Measurements from ENCODE around the gene TMEM94.
"Not testable (repeated sequence)": the region's sequence is repeated elsewhere in the genome, so short reads cannot be mapped to it uniquely, and the experiment has no call there.

Gene TMEM94

GRCh38 chr17:75456417-75457046 is at the start of gene TMEM94:
TMEM94 (plus strand) TSS chr17:75456635; CDS start chr17:75471906, 15,271 bp downstream.
- DNase-seq, result peak; percentile 64 to 98 (median 94)

DNA sequence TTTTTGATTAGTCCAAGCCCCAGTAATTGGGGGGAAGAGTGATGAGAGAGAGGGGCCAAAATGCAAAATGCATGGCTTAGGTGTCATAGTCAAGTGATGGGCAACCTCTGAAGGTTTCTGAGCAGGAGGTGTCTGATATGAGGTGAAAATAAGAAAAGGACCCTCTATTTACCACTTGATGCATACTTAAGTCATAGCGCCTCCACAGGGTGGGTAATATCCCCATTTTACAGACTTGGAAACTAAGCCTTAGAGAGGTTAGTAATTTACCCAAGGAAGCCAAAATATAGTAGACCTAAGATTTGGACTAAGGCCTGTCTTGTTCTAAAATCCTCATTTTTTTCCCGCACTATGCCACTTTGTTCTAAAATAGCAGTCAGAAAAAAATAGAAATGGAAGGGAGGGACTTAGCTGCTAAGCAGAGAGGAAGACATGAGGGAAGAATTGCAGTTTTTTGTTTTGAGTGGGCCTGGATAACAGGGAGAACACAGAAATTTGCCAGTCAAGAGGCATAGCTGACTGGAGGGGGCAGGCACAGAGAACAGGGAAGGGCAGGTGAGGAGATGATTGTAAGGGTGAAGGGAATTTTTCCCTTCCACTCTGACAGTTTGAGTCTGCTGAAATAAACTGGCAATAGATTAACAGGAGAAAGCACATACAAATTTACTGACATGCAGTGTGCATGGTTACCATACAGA is 48.6 kb upstream of the TMEM94 start:
- DNase-seq, result no peak

DNA sequence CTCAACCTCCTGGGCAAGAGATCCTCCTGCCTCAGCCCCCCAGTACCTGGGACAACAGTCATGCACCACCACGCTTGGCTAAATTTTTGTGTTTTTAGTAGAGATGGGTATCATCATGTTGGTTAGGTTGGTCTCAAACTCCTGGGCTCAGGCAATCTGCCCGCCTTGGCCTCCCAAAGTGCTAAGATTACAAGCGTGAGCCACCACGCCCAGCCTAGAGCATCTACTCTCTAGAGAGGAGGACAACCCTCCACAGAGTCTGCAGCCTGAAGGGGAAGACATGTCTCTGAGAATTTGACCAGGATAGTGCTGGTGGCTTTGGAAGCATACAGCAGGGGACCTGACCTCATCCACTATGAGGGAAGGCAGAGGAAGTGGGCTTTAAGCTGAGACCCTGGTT is 46.3 kb upstream of the TMEM94 start:
- DNase-seq, result no peak

DNA sequence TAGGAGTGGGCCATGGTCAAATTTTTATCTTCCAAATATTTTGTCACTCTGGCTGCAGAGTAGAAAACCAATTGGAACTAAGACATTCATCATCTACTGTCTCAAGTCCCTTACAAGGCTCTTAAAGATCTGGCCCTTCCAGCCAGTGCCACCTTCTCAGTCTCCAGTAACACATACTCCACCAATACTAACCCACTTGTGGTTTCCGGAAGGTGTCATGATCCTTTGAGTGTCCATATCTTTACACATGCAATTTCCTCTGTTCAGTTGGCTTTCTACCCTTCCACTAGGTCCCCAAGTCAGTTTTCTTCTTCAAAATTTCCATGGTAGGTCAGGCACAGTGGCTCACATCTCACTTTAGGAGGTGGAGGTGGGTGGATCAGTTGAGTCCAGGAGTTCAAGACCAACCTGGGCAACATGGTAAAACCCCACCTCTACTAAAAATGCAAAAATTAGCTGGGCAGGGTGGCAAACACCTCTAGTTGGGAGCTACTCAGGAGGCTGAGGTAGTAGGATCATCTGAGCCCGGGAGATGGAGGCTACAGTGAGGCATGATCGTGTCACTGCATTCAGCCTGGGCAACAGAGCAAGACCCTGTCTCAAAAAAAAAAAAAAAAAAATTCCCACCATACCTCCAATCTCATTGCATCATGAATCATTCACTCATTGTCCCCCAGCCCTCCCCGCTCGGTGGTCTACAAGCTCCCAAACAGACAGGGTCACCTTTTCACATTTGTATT is 44.9 kb upstream of the TMEM94 start:
- no peak for DNase-seq

- peak in 33 of 58 donors; percentile 5 to 52 (median 21) for DNase-seq
These were observed 43.7 kb upstream of the TMEM94 start for GRCh38 chr17:75412455-75413317.

DNA sequence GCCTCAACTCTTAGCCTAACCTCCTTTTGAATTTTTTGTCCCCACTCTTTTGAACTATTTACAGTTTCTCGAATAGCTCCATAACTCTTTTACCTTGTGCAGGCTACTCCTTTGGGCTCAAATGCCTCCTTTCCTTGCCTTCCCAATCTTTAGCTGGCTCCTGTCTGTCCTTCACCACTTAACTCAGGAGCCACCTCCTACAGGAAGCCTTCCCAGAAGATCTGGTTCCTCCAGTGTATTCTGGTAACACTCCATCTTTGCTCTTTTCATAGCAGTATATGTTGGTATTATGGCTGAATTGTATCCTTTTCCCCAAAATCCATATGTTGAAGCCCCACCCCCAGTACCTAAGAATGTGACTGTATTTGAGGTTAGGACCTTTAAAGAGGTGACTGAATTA is 41.9 kb upstream of the TMEM94 start:
- DNase-seq, result no peak

- no peak for DNase-seq
These were observed 40.4 kb upstream of the TMEM94 start for GRCh38 chr17:75416006-75416405.

- no peak for DNase-seq
These were observed 39.3 kb upstream of the TMEM94 start for GRCh38 chr17:75417054-75417580.

DNA sequence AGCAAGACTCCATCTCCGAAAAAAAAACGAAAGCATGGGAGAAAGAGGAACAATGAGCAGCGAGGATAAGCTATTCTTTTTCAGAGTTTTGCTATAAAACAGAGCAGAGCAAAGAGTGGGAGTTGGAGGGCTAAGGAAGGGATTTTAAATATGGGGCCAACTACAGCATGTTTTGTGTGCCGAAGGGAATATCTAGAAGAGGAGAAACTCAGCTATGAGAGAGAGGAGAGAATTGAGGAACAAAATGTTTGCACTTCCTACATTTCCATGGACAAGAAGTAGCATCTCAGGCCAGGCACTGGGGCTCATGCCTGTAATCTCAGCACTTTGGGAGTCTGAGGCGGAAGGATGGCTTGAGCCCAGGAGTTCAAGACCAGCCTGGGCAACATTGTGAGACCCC is 37.9 kb upstream of the TMEM94 start:
- no peak for DNase-seq

- DNase-seq, result peak in 18 of 58 donors; percentile 1 to 62 (median 18)
These were observed 27.6 kb upstream of the TMEM94 start for GRCh38 chr17:75428543-75429469.

- DNase-seq, result peak in 2 of 58 donors; percentile 1 to 8
These were observed 26.1 kb upstream of the TMEM94 start for GRCh38 chr17:75430159-75430974.

DNA sequence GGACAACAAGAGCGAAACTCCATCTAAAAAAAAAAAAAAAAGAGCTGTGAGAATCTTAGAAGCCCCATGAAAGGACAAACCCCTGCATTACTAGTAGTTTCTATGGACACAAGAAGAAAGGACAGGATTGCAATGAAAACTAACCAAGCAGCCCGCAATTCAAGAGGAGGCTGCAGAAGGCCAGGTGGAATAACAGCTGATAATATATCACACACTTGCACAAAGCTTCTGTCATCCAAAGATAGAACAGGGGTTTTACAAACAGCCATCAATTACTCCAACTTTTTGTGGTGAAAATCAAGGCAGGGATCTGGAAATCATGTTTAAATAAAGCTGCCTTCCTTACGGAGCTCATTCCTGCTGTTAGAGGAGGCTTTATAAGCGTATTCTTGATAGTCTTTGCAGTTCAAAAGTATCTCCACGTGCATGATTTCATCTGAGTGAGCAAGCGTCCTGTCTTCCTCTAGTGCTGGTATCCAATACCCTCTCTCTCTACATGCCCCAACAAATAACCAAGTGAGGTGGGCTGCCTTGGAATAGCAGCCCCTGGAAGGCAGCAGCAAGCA is 23.1 kb upstream of the TMEM94 start:
- no peak for DNase-seq

DNA sequence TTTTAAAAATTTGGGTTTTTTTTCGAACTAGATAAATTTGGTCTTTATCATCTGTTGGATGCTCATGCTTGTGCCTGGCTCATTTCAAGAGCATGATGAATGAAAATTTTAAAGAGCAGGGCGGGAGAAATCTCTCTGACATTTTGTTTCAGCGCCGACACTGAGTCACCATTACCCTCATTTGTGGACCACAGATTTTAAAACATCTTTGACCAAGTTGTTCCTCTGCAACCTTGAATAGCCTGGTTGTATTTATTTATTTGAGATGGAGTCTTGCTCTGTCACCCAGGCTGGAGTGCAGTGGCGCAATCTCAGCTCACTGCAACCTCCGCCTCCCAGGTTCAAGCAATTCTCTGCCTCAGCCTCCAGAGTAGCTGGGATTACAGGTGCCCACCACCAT is 22.0 kb upstream of the TMEM94 start:
- DNase-seq, result not testable (repeated sequence)

DNA sequence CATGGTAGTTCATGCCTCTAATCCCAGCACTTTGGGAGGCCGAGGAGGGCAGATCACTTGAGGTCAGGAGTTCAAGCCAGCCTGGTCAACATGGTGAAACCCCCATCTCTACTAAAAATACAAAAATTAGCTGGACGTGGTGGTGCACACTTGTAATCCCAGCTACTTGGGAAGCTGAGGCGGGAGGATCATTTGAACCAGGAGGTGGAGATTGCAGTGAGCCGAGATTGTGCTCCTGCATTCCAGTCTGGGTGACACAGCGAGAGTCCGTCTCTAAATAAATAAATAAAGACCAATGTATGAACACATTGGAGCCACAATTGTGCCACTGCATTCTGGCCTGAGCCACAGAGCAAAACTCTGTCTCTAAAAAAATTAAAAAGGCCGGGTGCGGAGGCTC is 19.0 kb upstream of the TMEM94 start:
- not testable (repeated sequence) for DNase-seq

DNA sequence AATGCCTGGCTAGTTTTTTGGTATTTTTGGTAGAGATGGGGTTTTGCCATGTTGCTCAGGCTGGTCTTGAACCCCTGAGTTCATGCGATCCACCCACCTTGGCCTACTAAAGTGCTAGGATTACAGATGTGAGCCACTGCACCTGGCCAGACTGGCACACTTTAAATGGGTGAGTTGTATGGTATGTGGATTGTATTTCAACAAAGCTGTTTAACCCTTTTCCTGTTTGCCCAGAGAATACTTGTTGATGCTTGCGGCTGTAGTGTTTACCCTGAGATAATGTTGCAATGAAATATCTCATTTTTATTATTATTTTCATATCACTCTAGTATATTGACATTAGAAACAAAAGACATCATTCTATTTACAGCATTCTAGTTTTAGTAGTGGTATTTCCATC is 17.1 kb upstream of the TMEM94 start:
- DNase-seq, result no peak

- no peak for DNase-seq
These were observed 15.5 kb upstream of the TMEM94 start for GRCh38 chr17:75440738-75441448.

GRCh38 chr17:75442168-75443103 is 14.0 kb upstream of the TMEM94 start:
- no peak for DNase-seq
